ENCODE measurements around the gene TMEM158.

DNA sequence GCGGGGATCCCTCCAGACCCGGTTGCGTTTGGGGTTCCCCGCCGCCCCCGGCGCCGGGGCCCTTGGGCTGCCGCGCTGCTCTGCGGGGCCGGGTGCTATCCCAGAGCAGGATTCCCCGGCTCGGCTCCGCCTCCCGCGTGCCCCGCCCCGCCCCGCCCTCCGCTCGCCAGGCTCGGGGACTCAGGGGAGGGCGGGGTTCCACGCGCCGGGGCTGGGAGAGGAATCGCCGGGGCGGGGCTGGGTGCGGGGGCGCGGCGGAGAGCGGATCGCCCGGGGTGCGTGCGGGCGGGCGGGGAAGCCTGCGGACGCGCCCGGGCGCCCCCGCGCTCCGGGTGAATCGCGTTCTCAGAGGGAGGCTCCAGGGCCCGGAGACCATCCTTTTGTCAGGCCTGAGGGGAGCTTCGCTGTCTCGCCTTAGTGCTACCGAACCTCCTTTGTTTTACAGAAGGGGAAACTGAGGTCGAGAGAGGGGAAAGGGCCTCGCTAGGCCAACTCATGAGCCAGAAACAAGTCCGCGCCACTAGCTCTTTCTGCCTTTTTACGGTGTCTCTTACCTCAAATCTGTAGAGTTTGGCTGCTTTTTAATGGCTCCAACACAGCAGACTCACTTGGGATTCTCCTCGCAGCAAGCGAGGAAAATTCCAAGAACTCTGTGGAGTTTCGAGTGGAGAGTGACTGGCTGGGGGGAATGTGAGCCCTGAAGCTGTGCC lies at the start of gene TMEM158:
- no peak for TF ChIP-seq EZH2 (IDR thresholded peaks at IDR 0.05; ENCODE audit: insufficient read depth, low read length)
- no peak for TF ChIP-seq CTCF (IDR thresholded peaks at IDR 0.05; ENCODE audit: insufficient read depth, low read depth, low read length)
